ENCODE measurements around the gene MC2R. TPM values are rescaled to one million over a fixed set of nuclear protein-coding genes. Genes with fewer than 3 reads are reported as not detected.

The MC2R gene
- total and polyA plus RNA-seq, 2 of the 4 experiments (the other 2 are of a cell fraction), result not detected

DNA sequence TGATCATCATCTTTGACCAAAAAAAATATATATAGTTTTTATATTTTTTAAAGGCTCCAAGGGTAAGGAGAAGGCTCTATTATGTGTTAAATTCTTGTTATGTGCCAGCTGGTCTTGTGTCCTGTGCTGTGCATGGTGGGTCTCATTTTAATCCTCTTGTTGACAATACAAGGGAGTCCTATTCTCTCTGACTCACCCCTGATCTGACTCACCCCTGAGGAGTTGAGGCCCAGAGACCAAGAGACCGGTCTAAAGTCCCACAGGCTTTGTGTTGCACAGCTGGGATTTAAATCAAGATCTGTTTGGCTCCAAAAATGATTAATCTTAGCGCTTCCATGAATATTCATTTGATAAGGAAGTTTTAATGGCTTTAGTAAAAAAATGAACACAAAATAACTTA is 25.7 kb downstream of the MC2R start:
- H2BK120ac ChIP-seq (ENCODE audit: low read depth, low read length), result no peak overlapping the region
- H3K4me1 ChIP-seq (ENCODE audit: control insufficient read depth, insufficient read depth, low read length), result no peaks in the 10 kb centered on the region
- H3K4ac ChIP-seq (ENCODE audit: low read depth, low read length), result no peak overlapping the region
- H2AFZ ChIP-seq (replicated peaks; ENCODE audit: low read length, poor library complexity), result no peak overlapping the region
- no peak overlapping the region for H3K56ac ChIP-seq (ENCODE audit: extremely low read depth, insufficient read depth, low read length)
- no peaks in the 10 kb centered on the region for H3K27me3 ChIP-seq (ENCODE audit: control insufficient read depth, insufficient read depth, low read length)
- WGBS, 2 experiments (ENCODE audit: extremely low coverage in 2 of 2, insufficient read length in 1 of 2), result no CpG with 5 or more reads among the region's 2 CpGs
- no peak overlapping the region for H2BK15ac ChIP-seq (ENCODE audit: low read depth, low read length)
- ATAC-seq (ENCODE audit: low read depth), result no peak
- H3K23ac ChIP-seq (ENCODE audit: low read depth, low read length), result no peak overlapping the region
- H4K5ac ChIP-seq (ENCODE audit: low read depth, low read length), result no peak overlapping the region
- in situ Hi-C loops (cut with MboI; ENCODE audit: low sequenced_read_pairs), result loop anchor here (10.0 kb wide), 1 partner anchor 45 kb away; no protein-coding TSS in a partner anchor
- intact Hi-C loops (cut with micrococcal nuclease), result no loop called here
- no peak overlapping the region for H2BK5ac ChIP-seq (ENCODE audit: low read depth, low read length, poor library complexity, severe bottlenecking)
- H3K36me3 ChIP-seq (ENCODE audit: control insufficient read depth, insufficient read depth, low read length), result no peaks in the 10 kb centered on the region
- ChIA-PET CTCF (no interaction called here), POLR2A (ENCODE audit: unreplicated experiment) (no interaction called here)
- TF ChIP-seq BHLHE40 (IDR thresholded peaks at IDR 0.05; ENCODE audit: low read depth, low read length) (no peak), MXI1 (IDR thresholded peaks at IDR 0.05; ENCODE audit: borderline replicate concordance, low read depth, low read length) (no peak), POLR2A (IDR thresholded peaks at IDR 0.05; ENCODE audit: low read depth, low read length) (no peak), RCOR1 (IDR thresholded peaks at IDR 0.05; ENCODE audit: insufficient replicate concordance, low read length) (no peak), CHD1 (IDR thresholded peaks at IDR 0.05; ENCODE audit: low read depth, low read length) (no peak), CEBPB (IDR thresholded peaks at IDR 0.05; ENCODE audit: low read depth, low read length) (no peak), RAD21 (IDR thresholded peaks at IDR 0.05; ENCODE audit: low read length) (no peak), MAFK (IDR thresholded peaks at IDR 0.05; ENCODE audit: low read depth, low read length) (no peak), NFE2L2 (IDR thresholded peaks at IDR 0.05; ENCODE audit: low read depth, low read length) (no peak), RFX5 (IDR thresholded peaks at IDR 0.05; ENCODE audit: low read depth, low read length) (no peak), SMC3 (IDR thresholded peaks at IDR 0.05; ENCODE audit: low read depth, low read length) (no peak), MAZ (IDR thresholded peaks at IDR 0.05; ENCODE audit: borderline replicate concordance, low read depth, low read length) (no peak), FOS (IDR thresholded peaks at IDR 0.05; ENCODE audit: low read depth, low read length) (no peak)
- TF ChIP-seq, protein P1, sequence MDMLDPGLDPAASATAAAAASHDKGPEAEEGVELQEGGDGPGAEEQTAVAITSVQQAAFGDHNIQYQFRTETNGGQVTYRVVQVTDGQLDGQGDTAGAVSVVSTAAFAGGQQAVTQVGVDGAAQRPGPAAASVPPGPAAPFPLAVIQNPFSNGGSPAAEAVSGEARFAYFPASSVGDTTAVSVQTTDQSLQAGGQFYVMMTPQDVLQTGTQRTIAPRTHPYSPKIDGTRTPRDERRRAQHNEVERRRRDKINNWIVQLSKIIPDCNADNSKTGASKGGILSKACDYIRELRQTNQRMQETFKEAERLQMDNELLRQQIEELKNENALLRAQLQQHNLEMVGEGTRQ (IDR thresholded peaks at IDR 0.05; ENCODE audit: low read depth, low read length), result no peak
- TF ChIP-seq, protein P2, sequence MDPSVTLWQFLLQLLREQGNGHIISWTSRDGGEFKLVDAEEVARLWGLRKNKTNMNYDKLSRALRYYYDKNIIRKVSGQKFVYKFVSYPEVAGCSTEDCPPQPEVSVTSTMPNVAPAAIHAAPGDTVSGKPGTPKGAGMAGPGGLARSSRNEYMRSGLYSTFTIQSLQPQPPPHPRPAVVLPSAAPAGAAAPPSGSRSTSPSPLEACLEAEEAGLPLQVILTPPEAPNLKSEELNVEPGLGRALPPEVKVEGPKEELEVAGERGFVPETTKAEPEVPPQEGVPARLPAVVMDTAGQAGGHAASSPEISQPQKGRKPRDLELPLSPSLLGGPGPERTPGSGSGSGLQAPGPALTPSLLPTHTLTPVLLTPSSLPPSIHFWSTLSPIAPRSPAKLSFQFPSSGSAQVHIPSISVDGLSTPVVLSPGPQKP (IDR thresholded peaks at IDR 0.05; ENCODE audit: borderline replicate concordance, low read depth, low read length), result no peak
- TF ChIP-seq, protein P3, sequence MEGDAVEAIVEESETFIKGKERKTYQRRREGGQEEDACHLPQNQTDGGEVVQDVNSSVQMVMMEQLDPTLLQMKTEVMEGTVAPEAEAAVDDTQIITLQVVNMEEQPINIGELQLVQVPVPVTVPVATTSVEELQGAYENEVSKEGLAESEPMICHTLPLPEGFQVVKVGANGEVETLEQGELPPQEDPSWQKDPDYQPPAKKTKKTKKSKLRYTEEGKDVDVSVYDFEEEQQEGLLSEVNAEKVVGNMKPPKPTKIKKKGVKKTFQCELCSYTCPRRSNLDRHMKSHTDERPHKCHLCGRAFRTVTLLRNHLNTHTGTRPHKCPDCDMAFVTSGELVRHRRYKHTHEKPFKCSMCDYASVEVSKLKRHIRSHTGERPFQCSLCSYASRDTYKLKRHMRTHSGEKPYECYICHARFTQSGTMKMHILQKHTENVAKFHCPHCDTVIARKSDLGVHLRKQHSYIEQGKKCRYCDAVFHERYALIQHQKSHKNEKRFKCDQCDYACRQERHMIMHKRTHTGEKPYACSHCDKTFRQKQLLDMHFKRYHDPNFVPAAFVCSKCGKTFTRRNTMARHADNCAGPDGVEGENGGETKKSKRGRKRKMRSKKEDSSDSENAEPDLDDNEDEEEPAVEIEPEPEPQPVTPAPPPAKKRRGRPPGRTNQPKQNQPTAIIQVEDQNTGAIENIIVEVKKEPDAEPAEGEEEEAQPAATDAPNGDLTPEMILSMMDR (conservative IDR thresholded peaks at IDR 0.05; ENCODE audit: low read depth, low read length), result no peak
- no peak overlapping the region for H4K8ac ChIP-seq (ENCODE audit: low read depth in 2 of 2, low read length in 2 of 2)
- no peak for DNase-seq
- no TSS peak for BruUV-seq (replicated peaks)
- no peak overlapping the region for H2BK20ac ChIP-seq (ENCODE audit: low read depth, low read length)
- no peak overlapping the region for H3K18ac ChIP-seq (ENCODE audit: low read depth, low read length)
- no peak overlapping the region for H3K27ac ChIP-seq (ENCODE audit: insufficient read depth, low read length)
- dilution Hi-C loops (cut with HindIII; ENCODE audit: low sequenced_read_pairs, unreplicated experiment), result no loop called here
- no peak overlapping the region for H3K4me2 ChIP-seq (ENCODE audit: low read depth, low read length)
- H3K9me1 ChIP-seq (ENCODE audit: insufficient read depth, low read length), result no peaks in the 10 kb centered on the region
- H4K20me1 ChIP-seq (ENCODE audit: insufficient read depth, low read length), result no peaks in the 10 kb centered on the region
- H3K9me3 ChIP-seq (ENCODE audit: control insufficient read depth, insufficient read depth, low read length), result peaks cover 20% of the 10 kb centered on the region
- no peak overlapping the region for H2AK5ac ChIP-seq (ENCODE audit: low read depth, low read length)
- H4K91ac ChIP-seq (ENCODE audit: insufficient read depth, low read depth, low read length), result no peak overlapping the region
- H3K4me3 ChIP-seq (ENCODE audit: insufficient read depth, low read depth, low read length), result no peak overlapping the region
- no peaks in the 10 kb centered on the region for H3K79me1 ChIP-seq (ENCODE audit: low read depth in 1 of 2, low read length in 2 of 2)
- no peak overlapping the region for H2AK9ac ChIP-seq (replicated peaks; ENCODE audit: low read depth, low read length, poor library complexity)
- no peak overlapping the region for H3K14ac ChIP-seq (replicated peaks; ENCODE audit: low read depth, low read length)
- H3K9ac ChIP-seq (ENCODE audit: low read depth, low read length), result no peak overlapping the region

Data from IMR-90 (cell line).